Stimulated activated CD4-positive, alpha-beta T cell treated with anti-CD3 and anti-CD28 coated beads, Interleukin-2, amount 100 ng/mL, for 48 hours (primary cell): ENCODE data around the gene SPESP1.
"Not testable (repeated sequence)": the region's sequence is repeated elsewhere in the genome, so short reads cannot be mapped to it uniquely, and the experiment has no call there.

ENCODE experiments used
- DNase-seq, 2 donors: peaks; one replicate each; pipeline ENCODE4 v3.0.0-alpha.2; 2020

Gene SPESP1

GRCh38 chr15:68930268-68931022, at the start of gene SPESP1:
TSS of gene SPESP1 (plus strand) at chr15:68930525. CDS start at chr15:68930654, 129 bp downstream.
- peak; percentile 21 to 34 for DNase-seq

DNA sequence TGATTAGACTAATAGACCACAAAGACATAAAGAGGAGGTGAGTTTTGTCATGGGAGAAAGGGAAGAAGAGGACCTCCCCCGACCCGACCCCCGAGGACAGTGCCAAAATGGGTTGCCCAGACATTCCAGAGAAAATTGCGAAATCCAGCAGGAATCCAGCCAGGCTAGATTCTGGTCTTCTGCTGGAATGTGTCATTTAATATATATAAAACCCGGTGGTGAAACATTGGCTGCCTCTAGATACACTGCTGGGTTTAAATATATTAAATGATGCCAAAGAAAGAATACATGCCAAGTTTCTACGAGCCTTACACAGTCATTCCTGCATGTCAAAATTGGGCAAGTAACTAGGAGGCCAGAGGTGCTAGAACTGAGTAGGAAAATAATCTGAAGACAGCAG, 45.3 kb upstream of the SPESP1 start:
- DNase-seq, result no peak

DNA sequence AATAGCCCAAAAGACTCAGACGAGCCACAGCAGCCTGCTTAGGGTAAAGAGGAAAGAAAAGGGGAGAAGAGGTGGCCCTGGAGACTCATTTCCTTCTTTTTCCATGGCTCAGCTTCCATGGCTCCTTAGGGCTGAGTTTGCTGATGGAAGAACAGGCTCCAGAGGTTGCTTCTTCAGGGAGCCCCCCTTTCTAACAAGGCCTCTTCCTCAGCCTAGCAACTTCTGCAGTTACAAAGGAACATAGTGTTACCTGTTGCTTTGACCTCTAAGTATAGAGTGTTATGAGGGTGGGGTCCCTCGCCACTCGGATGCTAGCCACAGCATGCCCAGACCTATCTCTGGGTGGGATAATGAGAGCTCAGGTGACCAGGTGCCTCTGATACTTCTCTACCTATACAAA, 43.2 kb upstream of the SPESP1 start:
- DNase-seq, result no peak

DNA sequence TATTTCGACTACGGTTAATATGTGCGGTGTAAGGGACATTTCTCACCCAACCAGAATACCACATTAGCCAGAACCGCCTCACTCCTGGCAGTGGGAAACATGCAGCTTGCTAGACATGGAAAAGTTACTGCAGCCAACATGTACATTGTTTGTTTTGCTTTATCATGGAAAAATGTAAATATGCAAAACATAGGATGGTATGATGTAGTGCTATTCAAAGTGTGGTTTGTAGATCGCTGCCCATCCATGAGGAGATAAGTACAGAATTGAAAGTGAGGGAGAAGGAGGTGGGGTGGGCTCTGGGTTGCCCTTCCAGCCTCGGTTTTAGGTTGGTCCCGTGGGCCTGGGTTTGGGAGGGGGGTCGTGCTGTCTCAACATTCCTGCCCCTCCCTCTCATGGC, 42.5 kb upstream of the SPESP1 start:
- no peak for DNase-seq

GRCh38 chr15:68888419-68888818, 41.9 kb upstream of the SPESP1 start:
- no peak for DNase-seq

DNA sequence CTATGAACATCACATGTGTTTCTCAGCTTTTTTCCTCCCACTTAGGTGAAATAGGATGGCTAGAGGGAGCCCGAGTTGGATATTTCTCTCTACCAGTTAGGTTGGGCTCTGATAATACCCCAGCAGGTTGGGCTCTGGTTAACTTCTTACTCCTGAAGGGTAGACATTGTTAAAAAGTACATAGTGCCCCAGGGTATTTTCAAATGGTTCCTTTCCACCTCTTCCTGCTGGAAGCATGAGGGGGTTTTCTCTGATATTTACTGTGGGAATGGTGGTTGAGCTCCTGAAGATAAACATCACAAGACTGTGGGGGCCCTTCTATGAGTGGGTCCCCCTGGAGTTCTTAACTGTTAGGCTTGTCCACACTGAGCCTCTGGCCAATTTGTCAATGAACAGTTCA, 36.1 kb upstream of the SPESP1 start:
- no peak for DNase-seq

DNA sequence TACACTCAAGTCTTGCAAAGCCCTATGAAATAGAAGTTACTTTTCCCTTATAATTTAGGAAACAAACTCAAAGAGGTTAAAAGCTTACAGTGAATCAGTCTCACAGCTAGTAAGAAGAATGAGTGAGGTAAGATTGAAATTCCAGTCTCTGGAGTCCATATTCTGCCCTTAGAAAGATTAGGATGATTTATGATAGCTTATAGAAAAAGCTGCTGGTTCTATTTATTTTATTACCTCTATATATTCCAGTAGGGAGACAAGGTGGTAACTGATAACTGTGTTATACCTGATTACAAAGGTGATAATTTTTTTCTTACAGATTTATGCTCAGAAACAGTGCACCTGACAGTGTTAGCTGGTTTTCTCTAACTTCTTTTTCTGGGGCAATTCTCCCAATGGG, 34.1 kb upstream of the SPESP1 start:
- DNase-seq, result no peak

DNA sequence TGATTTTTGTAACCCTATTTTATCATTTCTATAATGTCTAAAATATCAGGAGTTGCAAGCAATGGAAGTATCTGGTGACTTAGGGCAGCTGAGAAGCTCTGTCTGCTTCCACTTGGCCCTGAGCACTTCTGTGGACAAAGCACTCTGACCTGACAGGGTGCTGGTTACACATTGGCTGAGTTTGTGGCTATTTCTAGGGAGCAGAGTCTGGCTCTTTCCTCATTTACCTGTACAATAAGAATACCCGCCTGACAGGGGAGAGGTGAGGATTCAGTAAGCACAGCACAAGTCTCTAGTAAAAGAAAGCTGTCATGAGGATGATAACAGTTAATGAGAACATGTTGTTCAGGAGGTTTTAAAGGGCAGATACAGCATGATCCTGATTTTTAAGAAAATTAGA, 33.3 kb upstream of the SPESP1 start:
- DNase-seq, result no peak

DNA sequence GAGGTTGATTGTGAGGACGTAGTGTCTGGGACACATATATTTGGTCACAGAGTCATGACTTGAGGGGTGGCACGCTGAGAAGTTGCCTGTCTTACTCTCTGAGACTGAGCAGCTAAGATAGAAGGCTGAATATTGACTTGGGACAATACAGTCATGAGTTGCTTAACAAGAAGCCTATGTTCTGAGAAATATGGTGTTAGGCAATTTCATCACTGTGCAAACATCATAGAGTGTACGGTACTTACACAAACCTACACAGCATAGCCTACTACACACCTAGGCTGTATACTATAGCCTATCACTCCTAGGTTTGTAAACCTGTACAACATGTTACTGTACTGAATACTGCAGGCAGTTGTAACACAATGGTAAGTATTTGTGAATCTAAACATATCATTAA, 30.3 kb upstream of the SPESP1 start:
- no peak for DNase-seq

DNA sequence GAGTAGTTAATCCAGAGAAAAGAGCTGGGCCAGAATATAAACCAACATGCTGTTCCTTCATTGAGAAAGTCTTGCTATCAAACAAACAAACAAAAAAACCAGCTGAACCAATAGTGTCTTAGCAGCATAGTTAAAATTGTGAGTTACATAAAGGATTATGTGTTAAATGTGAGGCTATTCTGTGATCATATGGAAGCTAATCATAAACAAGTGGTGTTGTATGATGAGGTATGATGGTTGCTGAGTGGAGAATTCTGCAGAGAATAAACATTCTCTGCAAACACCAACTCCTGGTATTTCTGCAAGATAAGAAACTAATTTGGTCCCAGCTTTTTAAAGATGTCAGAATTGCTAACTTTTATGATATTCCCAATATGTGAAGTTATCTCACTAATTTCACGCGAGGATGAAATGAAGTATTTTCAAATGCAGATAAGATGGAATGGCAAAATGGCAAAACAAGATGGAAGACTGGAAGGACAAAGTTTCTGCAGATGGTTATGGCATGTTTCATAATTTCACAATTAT, 22.9 kb upstream of the SPESP1 start:
- no peak for DNase-seq

GRCh38 chr15:68909601-68910100, 20.7 kb upstream of the SPESP1 start:
- no peak for DNase-seq

- no peak for DNase-seq
Observed at GRCh38 chr15:68910341-68910740, 20.0 kb upstream of the SPESP1 start.

DNA sequence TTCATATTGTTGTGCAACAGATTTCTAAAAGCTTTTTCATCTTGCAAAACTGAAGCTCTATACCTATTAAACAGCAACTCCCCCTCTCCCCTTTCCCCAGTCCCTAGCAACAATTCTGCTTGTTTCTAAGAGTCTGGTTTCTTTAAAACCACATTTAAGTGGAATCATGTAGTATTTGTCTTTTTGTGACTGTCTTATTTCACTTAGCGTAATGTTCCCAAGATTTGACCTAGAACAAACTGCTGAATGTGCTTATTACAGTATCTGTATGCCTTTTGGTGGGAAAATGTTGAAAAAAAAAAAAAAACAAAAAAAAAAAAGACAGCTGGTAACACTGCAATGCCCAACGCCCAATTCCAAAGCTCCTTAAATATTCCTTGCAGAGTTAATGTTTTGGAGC, 19.5 kb upstream of the SPESP1 start:
- DNase-seq, result no peak

- no peak for DNase-seq
Observed at GRCh38 chr15:68921926-68922325, 8.4 kb upstream of the SPESP1 start.

DNA sequence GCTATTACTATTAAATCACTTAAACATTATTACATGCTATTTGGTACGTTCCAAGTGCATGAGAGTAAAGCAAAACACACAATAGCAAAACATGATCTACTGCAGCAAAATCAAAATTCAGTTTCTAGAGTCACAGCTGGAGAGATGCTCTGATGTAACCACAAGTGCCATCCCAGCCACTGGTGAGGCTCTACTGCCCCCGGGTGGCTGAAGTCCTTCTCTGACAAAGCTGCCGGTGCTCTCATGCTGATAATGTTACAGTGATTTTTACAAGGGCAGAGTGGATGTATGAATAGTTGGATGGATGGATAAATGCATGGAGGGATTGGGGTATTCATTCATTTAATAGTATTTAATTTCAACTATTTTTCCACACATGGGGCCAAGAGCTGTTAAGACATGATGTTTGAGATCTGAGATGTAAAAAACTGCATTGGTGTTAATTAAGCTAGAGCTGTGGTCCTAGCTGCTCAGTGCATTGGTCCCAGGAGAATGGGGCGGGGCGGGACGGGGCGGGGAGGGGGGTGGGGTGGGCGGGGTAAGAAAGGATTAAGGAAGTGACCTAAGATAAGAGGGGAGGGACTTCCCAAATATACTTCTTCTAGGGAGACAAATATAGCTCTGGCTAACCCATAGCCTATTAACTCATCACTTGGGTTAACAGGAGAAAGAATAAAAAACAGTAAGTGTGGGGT, 5.3 kb upstream of the SPESP1 start:
- peak; percentile 53 to 57 for DNase-seq

DNA sequence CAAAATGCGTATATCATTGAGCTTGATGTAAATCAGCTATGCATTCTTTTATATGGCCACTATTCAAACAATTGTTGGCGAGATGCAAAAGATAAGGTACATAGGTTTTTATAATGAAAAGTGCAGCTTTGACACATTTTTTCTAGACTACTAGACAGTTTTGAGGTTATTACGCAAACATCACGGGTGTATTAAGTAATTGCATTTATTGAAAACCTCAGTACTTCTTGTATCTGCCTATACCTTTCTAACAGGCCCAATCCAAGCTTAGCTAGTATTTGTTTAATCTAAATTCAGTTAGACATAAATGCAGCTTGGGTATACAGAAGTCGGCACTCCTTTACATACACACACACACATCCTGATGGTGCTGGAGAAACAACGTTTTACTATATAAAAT, 2.7 kb downstream of the SPESP1 start:
- DNase-seq, result no peak

DNA sequence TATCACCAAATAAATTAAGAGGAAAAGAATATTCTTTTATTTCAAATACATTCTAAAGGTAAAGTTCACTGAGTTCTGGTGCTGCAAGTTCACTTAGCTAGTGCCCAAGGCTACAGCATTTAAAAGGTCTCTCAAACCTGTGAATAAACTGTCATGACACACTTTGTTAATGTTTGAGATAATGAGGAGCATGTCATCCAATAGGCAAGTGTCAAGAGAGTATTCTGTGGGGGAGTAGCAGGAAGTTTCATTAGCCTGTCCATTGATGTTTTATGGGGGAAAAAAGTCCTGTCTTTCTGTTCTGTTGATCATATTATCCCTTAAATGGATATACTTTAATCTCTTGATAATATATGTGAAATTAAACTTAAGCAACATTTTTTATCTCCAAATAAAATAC, 4.0 kb downstream of the SPESP1 start:
- DNase-seq, result no peak

GRCh38 chr15:68935400-68935937, 5.1 kb downstream of the SPESP1 start:
- DNase-seq, result no peak

DNA sequence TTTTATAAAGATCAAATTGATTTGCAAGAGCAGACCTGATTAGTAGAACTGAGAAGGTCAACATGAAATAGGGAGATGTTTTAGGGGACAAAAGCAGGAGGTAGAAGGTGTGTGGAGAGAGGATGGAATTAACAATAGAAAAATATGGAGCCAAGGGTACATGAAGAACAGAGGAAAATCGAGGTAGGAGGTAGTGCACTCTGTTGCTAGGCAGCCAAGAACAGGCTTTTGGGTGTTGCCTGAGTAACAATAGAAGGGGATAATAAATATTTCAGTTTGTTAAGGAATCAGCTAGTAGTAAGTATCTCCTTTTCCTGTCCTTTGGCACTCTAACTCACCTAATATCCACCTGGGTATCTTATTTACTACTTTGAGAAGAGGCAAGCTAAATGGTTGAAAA, 9.2 kb downstream of the SPESP1 start:
- DNase-seq, result no peak

DNA sequence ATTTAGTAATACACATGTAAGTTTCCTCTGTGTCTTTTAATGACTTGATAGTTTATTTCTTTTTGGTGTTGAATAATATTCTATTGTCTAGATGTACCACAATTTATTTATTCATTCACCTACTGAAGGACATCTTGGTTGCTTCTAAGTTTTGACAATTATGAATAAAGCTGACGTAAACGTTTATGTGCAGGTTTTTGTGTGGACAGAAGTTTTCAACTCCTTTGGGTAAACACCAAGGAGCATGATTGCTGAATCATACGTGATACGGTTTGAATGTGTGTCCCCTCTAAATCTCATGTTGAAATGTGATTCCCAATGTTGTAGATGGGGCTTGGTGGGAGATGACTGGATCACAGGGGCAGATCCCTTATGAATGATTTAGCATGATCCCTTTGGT, 21.5 kb downstream of the SPESP1 start:
- no peak for DNase-seq

- DNase-seq, result no peak
Observed at GRCh38 chr15:68957696-68958095, 27.4 kb downstream of the SPESP1 start.

DNA sequence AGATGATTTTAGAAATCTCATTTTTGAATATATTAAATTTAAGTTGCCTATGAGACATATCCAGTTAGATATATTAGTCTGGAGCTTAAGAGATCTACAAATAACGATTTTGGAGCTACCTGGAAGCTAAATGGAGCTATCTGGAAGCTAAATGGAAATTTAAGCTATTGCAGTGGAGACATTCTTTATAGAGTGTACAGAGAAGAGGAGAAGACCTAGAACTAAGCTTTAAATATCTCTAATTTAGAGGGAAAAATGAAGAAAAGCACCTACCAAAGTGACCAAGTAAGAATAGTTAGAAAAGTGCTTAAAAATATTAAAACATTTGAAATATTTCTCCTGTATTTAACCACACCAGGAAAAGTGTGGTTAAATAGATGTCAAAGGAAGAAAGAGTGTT, 28.3 kb downstream of the SPESP1 start:
- no peak for DNase-seq

- no peak for DNase-seq
Observed at GRCh38 chr15:68962465-68962864, 32.1 kb downstream of the SPESP1 start.

DNA sequence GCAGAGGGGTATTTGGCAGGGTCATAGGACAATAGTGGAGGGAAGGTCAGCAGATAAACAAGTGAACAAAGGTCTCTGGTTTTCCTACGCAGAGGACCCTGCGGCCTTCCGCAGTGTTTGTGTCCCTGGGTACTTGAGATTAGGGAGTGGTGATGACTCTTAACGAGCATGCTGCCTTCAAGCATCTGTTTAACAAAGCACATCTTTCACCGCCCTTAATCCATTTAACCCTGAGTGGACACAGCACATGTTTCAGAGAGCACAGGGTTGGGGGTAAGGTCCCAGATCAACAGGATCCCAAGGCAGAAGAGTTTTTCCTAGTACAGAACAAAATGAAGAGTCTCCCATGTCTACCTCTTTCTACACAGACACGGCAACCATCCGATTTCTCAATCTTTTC, 33.4 kb downstream of the SPESP1 start:
- DNase-seq, result not testable (repeated sequence)
